ENCODE measurements around the gene PSAT1. TPM values are rescaled to one million over a fixed set of nuclear protein-coding genes. Genes with fewer than 3 reads are reported as not detected.

PSAT1 gene
- total RNA-seq, 1 experiment from 2014 or later: 215 TPM

GRCh38 chr9:78357165-78357873 is 60.4 kb downstream of the PSAT1 start:
- Histone ChIP-seq H3K4ac (ENCODE audit: low read depth, low read length) (no peak overlapping the region), H3K23me2 (ENCODE audit: insufficient read length, low read depth, low read length, poor library complexity, severe bottlenecking) (no peaks in the 10 kb centered on the region), H3K79me2 (ENCODE audit: insufficient read depth, low read length) (no peaks in the 10 kb centered on the region), H2BK15ac (ENCODE audit: low read depth, low read length) (no peak overlapping the region), H3K9me3 (ENCODE audit: control insufficient read depth, low read depth, low read length) (no peaks in the 10 kb centered on the region), H2AFZ (ENCODE audit: low read length) (no peak overlapping the region), H3K4me2 (ENCODE audit: insufficient read depth, insufficient read length, low read length) (no peak overlapping the region), H3K14ac (ENCODE audit: insufficient read depth, low read length) (no peak overlapping the region), H3K79me1 (ENCODE audit: insufficient read depth, low read depth, low read length, poor library complexity, severe bottlenecking) (no peaks in the 10 kb centered on the region), H2AK5ac (ENCODE audit: insufficient read length, low read length) (no peak overlapping the region), H3T11ph (ENCODE audit: low read length) (no peak overlapping the region), H3K18ac (ENCODE audit: insufficient read length, low read depth, low read length) (no peak overlapping the region), H4K8ac (replicated peaks; ENCODE audit: insufficient read length, low read depth, low read length) (no peak overlapping the region), H3K4me1 (ENCODE audit: insufficient read depth, low read length) (no peaks in the 10 kb centered on the region), H3K23ac (ENCODE audit: insufficient read length, low read depth, low read length) (no peak overlapping the region), H4K91ac (ENCODE audit: insufficient read length, low read depth, low read length) (no peak overlapping the region), H2BK12ac (ENCODE audit: insufficient read length, low read depth, low read length) (no peak overlapping the region), H2BK120ac (ENCODE audit: low read depth, low read length, poor library complexity, severe bottlenecking) (no peak overlapping the region), H3K27ac (ENCODE audit: insufficient read length, low read depth, low read length) (no peak overlapping the region), H4K5ac (ENCODE audit: insufficient read length, low read depth, low read length) (peak overlapping the region; percentile 36), H3K27me3 (ENCODE audit: insufficient read depth, low read length) (no peaks in the 10 kb centered on the region), H4K20me1 (ENCODE audit: control insufficient read depth, insufficient read depth, insufficient read length) (no peaks in the 10 kb centered on the region), H2BK20ac (ENCODE audit: low read depth, low read length, poor library complexity, severe bottlenecking) (no peak overlapping the region), H3K9ac (ENCODE audit: extremely low read depth, insufficient read length, low read length) (no peak overlapping the region), H3K56ac (ENCODE audit: insufficient read length, low read depth, low read length) (no peak overlapping the region), H2BK5ac (ENCODE audit: insufficient read length, low read length) (no peak overlapping the region)
- Mint-ChIP-seq H3K27ac (no peak overlapping the region; a peak in 2 of 7 replicates), H3K4me3 (no peak overlapping the region), H3K9me3 (no peaks in the 10 kb centered on the region; a peak in 1 of 5 replicates), H3K27me3 (ENCODE audit: low read depth) (no peaks in the 10 kb centered on the region), H3K36me3 (ENCODE audit: insufficient read depth in 1 of 3, low read depth in 3 of 3) (peaks cover 2 to 5% (median 2%) of the 10 kb centered on the region in 3 experiments; a peak in 3 of 7 replicates), H3K4me1 (peaks cover 5 to 6% of the 10 kb centered on the region in 2 experiments; a peak in 3 of 4 replicates)
- TF ChIP-seq, protein P1, sequence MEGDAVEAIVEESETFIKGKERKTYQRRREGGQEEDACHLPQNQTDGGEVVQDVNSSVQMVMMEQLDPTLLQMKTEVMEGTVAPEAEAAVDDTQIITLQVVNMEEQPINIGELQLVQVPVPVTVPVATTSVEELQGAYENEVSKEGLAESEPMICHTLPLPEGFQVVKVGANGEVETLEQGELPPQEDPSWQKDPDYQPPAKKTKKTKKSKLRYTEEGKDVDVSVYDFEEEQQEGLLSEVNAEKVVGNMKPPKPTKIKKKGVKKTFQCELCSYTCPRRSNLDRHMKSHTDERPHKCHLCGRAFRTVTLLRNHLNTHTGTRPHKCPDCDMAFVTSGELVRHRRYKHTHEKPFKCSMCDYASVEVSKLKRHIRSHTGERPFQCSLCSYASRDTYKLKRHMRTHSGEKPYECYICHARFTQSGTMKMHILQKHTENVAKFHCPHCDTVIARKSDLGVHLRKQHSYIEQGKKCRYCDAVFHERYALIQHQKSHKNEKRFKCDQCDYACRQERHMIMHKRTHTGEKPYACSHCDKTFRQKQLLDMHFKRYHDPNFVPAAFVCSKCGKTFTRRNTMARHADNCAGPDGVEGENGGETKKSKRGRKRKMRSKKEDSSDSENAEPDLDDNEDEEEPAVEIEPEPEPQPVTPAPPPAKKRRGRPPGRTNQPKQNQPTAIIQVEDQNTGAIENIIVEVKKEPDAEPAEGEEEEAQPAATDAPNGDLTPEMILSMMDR (conservative IDR thresholded peaks at IDR 0.05): no peak
- peak; percentile 49 for DNase-seq
- no CpG with 5 or more reads among the region's 23 CpGs for WGBS (ENCODE audit: extremely low coverage, insufficient read length, low lambda C conversion rate)
